Panc1 (cell line): Measurements from ENCODE around the gene RPL27A.

Experiments used
- POLR2AphosphoS5 ChIP-seq: IDR thresholded peaks from 2 replicates; pipeline ENCODE4 v1.6.1; 2012; ENCODE audit warnings: mild to moderate bottlenecking, low read depth, low read length, moderate library complexity
- SIN3A ChIP-seq: IDR thresholded peaks from 2 replicates; pipeline ENCODE4 v1.6.1; 2012; ENCODE audit warnings: low read depth, mild to moderate bottlenecking, low read length, moderate library complexity, borderline replicate concordance; ENCODE audit not compliant: insufficient read depth
- TCF7L2 ChIP-seq: IDR thresholded peaks from 2 replicates; pipeline ENCODE4 v1.6.1; 2011; ENCODE audit warnings: mild to moderate bottlenecking, low read depth, low read length, inconsistent platforms
- TF ChIP-seq, protein P1 (sequence below): fragments of 450-650 bp; IDR thresholded peaks from 2 replicates; pipeline ENCODE4 v1.5.1; 2017; ENCODE audit warnings: mild to moderate bottlenecking
- TF ChIP-seq, protein P2 (sequence below), 2 experiments: IDR thresholded peaks; 2 replicates each; pipeline ENCODE4 v1.6.1; 2011 to 2012; ENCODE audit warnings: low read depth in 2 of 2, control low read depth in 1 of 2, low read length in 1 of 2, mild to moderate bottlenecking in 1 of 2, moderate library complexity in 1 of 2; ENCODE audit not compliant: insufficient read depth in 1 of 2

DNA sequence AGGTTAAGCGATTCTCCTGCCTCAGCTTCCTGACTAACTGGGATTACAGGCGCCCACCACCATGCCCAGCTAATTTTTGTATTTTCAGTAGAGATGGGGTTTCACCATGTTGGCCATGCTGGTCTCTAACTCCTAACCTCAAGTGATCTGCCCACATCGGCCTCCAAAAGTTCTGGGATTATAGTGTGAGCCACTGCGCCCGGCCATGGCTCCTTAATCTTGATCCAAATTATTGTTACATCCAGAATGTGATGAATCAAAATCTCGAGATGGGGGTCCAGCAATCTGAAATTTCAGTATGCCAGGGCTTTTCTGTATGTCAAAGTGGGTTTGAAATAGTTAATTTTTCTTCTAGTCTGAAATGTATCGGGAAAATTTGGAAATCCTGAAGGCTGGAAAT lies 3.7 kb downstream of the RPL27A start:
- TF ChIP-seq, protein P1, sequence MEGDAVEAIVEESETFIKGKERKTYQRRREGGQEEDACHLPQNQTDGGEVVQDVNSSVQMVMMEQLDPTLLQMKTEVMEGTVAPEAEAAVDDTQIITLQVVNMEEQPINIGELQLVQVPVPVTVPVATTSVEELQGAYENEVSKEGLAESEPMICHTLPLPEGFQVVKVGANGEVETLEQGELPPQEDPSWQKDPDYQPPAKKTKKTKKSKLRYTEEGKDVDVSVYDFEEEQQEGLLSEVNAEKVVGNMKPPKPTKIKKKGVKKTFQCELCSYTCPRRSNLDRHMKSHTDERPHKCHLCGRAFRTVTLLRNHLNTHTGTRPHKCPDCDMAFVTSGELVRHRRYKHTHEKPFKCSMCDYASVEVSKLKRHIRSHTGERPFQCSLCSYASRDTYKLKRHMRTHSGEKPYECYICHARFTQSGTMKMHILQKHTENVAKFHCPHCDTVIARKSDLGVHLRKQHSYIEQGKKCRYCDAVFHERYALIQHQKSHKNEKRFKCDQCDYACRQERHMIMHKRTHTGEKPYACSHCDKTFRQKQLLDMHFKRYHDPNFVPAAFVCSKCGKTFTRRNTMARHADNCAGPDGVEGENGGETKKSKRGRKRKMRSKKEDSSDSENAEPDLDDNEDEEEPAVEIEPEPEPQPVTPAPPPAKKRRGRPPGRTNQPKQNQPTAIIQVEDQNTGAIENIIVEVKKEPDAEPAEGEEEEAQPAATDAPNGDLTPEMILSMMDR = no peak
- TF ChIP-seq, protein P2, sequence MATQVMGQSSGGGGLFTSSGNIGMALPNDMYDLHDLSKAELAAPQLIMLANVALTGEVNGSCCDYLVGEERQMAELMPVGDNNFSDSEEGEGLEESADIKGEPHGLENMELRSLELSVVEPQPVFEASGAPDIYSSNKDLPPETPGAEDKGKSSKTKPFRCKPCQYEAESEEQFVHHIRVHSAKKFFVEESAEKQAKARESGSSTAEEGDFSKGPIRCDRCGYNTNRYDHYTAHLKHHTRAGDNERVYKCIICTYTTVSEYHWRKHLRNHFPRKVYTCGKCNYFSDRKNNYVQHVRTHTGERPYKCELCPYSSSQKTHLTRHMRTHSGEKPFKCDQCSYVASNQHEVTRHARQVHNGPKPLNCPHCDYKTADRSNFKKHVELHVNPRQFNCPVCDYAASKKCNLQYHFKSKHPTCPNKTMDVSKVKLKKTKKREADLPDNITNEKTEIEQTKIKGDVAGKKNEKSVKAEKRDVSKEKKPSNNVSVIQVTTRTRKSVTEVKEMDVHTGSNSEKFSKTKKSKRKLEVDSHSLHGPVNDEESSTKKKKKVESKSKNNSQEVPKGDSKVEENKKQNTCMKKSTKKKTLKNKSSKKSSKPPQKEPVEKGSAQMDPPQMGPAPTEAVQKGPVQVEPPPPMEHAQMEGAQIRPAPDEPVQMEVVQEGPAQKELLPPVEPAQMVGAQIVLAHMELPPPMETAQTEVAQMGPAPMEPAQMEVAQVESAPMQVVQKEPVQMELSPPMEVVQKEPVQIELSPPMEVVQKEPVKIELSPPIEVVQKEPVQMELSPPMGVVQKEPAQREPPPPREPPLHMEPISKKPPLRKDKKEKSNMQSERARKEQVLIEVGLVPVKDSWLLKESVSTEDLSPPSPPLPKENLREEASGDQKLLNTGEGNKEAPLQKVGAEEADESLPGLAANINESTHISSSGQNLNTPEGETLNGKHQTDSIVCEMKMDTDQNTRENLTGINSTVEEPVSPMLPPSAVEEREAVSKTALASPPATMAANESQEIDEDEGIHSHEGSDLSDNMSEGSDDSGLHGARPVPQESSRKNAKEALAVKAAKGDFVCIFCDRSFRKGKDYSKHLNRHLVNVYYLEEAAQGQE (IDR thresholded peaks at IDR 0.05; ENCODE audit: insufficient read depth in 1 of 2, low read depth in 2 of 2, low read length in 1 of 2) = no peak
- TF ChIP-seq POLR2AphosphoS5 (no peak), SIN3A (no peak), TCF7L2 (no peak)
